Measurements from ENCODE around the gene HAUS3. TPM values are rescaled to one million over a fixed set of nuclear protein-coding genes. Genes with fewer than 3 reads are reported as not detected.
"Not testable (repeated sequence)": the region's sequence is repeated elsewhere in the genome, so short reads cannot be mapped to it uniquely, and the experiment has no call there.

The HAUS3 gene
- total RNA-seq, 3 donors from 2014 or later: 9.9 to 13.7 (median 11.4) TPM

GRCh38 chr4:2277956-2278355, 36.0 kb upstream of the HAUS3 start:
- intact Hi-C loops (cut with DNase I, micrococcal nuclease): no loop called here
- ATAC-seq (no peak), DNase-seq (no peak)
- TF ChIP-seq CTCF (IDR thresholded peaks at IDR 0.05): no peak
- Histone ChIP-seq H3K36me3 (ENCODE audit: low read depth) (no peaks in the 10 kb centered on the region), H3K4me1 (ENCODE audit: low read depth) (no peaks in the 10 kb centered on the region), H3K4me3 (no peak overlapping the region), H3K9me3 (no peaks in the 10 kb centered on the region)

- Histone ChIP-seq H3K4me1 (ENCODE audit: low read depth) (no peaks in the 10 kb centered on the region), H3K4me3 (no peak overlapping the region), H3K36me3 (ENCODE audit: low read depth) (no peaks in the 10 kb centered on the region), H3K9me3 (no peaks in the 10 kb centered on the region)
- ATAC-seq (no peak), DNase-seq (peak in 1 of 3 donors; percentile 17)
- no peak for TF ChIP-seq CTCF (IDR thresholded peaks at IDR 0.05)
- intact Hi-C loops (cut with DNase I, micrococcal nuclease): no loop called here
Observed at GRCh38 chr4:2276581-2277325, 34.8 kb upstream of the HAUS3 start.

GRCh38 chr4:2275546-2276251, 33.8 kb upstream of the HAUS3 start:
- no peak for TF ChIP-seq CTCF (IDR thresholded peaks at IDR 0.05)
- intact Hi-C loops (cut with DNase I, micrococcal nuclease): no loop called here

GRCh38 chr4:2275044-2275397, 33.1 kb upstream of the HAUS3 start:
- H3K36me3 ChIP-seq (ENCODE audit: low read depth); ATAC-seq; intact Hi-C loops (cut with DNase I, micrococcal nuclease); H3K4me1 ChIP-seq (ENCODE audit: low read depth); H3K9me3 ChIP-seq; DNase-seq; H3K4me3 ChIP-seq: not testable (repeated sequence)

More at GRCh38 chr4:2275546-2276251, 33.8 kb upstream of the HAUS3 start:
- peak in 1 of 3 donors; percentile 29 for DNase-seq
- ATAC-seq: no peak
- Histone ChIP-seq H3K36me3 (ENCODE audit: low read depth) (no peaks in the 10 kb centered on the region), H3K4me1 (ENCODE audit: low read depth) (no peaks in the 10 kb centered on the region), H3K9me3 (no peaks in the 10 kb centered on the region), H3K4me3 (no peak overlapping the region)

- Histone ChIP-seq H3K36me3 (ENCODE audit: low read depth) (no peaks in the 10 kb centered on the region), H3K4me1 (ENCODE audit: low read depth) (no peaks in the 10 kb centered on the region), H3K4me3 (no peak overlapping the region), H3K9me3 (no peaks in the 10 kb centered on the region)
- TF ChIP-seq CTCF (IDR thresholded peaks at IDR 0.05): no peak
- peak in 1 of 3 donors; percentile 28 for DNase-seq
- intact Hi-C loops (cut with DNase I, micrococcal nuclease): no loop called here
- no peak for ATAC-seq
Observed at GRCh38 chr4:2274320-2275043, 32.6 kb upstream of the HAUS3 start.

All from mucosa of descending colon (tissue), 3 donors.